Neutrophil (primary cell): Measurements from ENCODE around the gene FIBCD1.
"Not testable (repeated sequence)": the region's sequence is repeated elsewhere in the genome, so short reads cannot be mapped to it uniquely, and the experiment has no call there.

Source experiments
- H3K27ac ChIP-seq: fragments of 200-600 bp; sonication (generic); 2 replicates; pipeline ENCODE4 v1.5.1; 2016; ENCODE audit warnings: mild to moderate bottlenecking, moderate library complexity
- H3K27me3 ChIP-seq: fragments of 200-600 bp; sonication (generic); 2 replicates; pipeline ENCODE4 v1.6.0; 2016; ENCODE audit warnings: mild to moderate bottlenecking
- H3K36me3 ChIP-seq: fragments of 200-600 bp; sonication (generic); 2 replicates; pipeline ENCODE4 v1.5.1; 2017
- H3K4me1 ChIP-seq, 2 experiments: fragments of 200-600 bp in 1 of 2; sonication (generic) in 1 of 2; 1 replicate in 1 of 2; 2 replicates in 1 of 2; pipeline versions ENCODE4 v1.5.1 to v1.6.1; 2013 to 2016; ENCODE audit warnings: low read depth in 1 of 2, low read length in 1 of 2, mild to moderate bottlenecking in 1 of 2, moderate library complexity in 1 of 2; ENCODE audit not compliant: control insufficient read depth in 1 of 2, insufficient read depth in 1 of 2
- H3K4me3 ChIP-seq, 2 experiments: fragments of 200-600 bp in 1 of 2; sonication (generic) in 1 of 2; 1 replicate in 1 of 2; 2 replicates in 1 of 2; pipeline ENCODE4 v1.5.1; 2013 to 2016; ENCODE audit warnings: low read depth in 1 of 2, low read length in 1 of 2, mild to moderate bottlenecking in 1 of 2, moderate library complexity in 1 of 2
- H3K9me3 ChIP-seq: fragments of 200-600 bp; sonication (generic); 2 replicates; pipeline ENCODE4 v1.5.1; 2016
- TF ChIP-seq, protein P1 (sequence below): fragments of 200-600 bp; sonication (generic); IDR thresholded peaks from 2 replicates; pipeline ENCODE4 v1.5.1; 2016; ENCODE audit warnings: antibody characterized with exemption

Gene FIBCD1

DNA sequence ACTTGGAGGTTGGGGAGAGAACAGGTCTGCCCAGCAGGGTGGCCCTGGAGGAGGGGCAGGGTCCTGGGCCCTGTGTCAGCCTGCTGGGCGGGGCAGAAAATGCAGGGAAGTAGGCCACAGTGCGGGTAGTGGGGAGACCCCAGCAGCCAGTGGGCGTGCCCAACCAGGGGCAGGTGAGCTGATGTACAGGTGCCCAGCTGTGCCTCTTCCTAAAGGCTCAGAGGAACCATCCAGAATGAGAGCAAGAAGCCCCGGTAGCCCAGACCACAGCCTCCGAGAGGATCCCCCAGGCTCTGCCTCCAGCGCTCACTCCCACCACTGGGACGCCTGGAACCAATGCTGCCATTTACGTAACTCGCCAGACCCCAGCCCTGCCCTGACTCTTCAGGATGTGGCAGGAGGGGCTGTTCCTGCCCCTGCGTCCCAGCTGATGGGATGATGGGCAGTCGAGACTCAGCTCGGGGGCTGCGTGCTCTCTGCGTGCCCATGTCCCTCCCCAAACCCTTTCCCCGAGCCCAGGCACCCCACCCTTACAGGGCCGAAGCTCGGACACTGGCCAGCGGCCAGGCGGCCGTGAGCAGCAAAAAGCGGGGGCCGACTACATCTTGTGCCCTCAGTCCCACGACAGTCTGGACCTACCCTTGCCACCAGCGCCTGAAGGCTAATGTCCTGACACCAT, 24.5 kb downstream of the FIBCD1 start:
- H3K4me1 ChIP-seq = no peaks in the 10 kb centered on the region
- no peak overlapping the region for H3K27ac ChIP-seq
- peaks cover 25% of the 10 kb centered on the region for H3K27me3 ChIP-seq
- H3K4me3 ChIP-seq = no peak overlapping the region
- no peaks in the 10 kb centered on the region for H3K9me3 ChIP-seq
- H3K36me3 ChIP-seq = no peaks in the 10 kb centered on the region
- TF ChIP-seq, protein P1, sequence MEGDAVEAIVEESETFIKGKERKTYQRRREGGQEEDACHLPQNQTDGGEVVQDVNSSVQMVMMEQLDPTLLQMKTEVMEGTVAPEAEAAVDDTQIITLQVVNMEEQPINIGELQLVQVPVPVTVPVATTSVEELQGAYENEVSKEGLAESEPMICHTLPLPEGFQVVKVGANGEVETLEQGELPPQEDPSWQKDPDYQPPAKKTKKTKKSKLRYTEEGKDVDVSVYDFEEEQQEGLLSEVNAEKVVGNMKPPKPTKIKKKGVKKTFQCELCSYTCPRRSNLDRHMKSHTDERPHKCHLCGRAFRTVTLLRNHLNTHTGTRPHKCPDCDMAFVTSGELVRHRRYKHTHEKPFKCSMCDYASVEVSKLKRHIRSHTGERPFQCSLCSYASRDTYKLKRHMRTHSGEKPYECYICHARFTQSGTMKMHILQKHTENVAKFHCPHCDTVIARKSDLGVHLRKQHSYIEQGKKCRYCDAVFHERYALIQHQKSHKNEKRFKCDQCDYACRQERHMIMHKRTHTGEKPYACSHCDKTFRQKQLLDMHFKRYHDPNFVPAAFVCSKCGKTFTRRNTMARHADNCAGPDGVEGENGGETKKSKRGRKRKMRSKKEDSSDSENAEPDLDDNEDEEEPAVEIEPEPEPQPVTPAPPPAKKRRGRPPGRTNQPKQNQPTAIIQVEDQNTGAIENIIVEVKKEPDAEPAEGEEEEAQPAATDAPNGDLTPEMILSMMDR = no peak

DNA sequence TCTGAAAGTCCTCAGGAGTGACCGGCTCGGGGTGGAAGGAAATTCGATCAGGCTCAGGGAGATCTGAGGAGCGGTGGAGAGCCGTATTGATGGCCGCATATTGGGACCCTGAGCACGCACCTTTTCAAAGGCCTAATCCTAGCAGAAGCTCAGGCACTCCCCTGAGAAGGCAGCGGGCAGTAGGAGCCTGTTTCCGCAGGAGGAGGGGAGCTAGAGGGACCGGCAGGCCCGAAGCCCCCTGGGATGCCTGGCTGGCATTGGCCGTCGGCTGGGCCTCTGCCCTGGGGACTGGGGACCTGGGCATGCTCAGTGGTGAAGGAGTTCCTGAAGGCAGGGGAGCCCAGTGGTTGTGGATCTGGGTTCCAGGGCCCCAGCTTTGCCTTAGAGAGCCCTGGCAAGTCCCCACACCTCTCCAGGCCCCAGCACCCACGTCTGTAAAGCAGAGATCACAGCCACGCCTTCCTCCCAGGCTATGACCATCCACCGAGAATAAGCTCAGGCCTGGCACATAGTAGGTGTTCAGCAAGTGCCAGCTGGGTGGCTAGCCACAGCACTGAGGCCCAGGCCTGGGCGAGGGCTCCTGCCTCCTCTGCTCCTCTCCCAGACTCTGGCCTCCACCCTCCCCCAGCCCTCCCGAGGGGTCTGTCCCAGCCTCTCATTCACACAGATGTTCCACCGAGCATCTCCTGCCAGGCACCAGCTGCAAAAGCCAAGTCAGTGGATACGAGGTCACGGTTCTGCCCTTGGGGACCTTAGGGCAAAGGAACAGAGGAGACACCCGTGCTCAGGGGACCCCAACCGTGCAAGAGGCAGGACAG, 25.2 kb downstream of the FIBCD1 start:
- TF ChIP-seq, protein P1 = no peak
- Histone ChIP-seq H3K27me3 (peaks cover 20% of the 10 kb centered on the region), H3K36me3 (no peaks in the 10 kb centered on the region), H3K27ac (no peak overlapping the region), H3K9me3 (no peaks in the 10 kb centered on the region), H3K4me1 (no peaks in the 10 kb centered on the region), H3K4me3 (no peak overlapping the region)

DNA sequence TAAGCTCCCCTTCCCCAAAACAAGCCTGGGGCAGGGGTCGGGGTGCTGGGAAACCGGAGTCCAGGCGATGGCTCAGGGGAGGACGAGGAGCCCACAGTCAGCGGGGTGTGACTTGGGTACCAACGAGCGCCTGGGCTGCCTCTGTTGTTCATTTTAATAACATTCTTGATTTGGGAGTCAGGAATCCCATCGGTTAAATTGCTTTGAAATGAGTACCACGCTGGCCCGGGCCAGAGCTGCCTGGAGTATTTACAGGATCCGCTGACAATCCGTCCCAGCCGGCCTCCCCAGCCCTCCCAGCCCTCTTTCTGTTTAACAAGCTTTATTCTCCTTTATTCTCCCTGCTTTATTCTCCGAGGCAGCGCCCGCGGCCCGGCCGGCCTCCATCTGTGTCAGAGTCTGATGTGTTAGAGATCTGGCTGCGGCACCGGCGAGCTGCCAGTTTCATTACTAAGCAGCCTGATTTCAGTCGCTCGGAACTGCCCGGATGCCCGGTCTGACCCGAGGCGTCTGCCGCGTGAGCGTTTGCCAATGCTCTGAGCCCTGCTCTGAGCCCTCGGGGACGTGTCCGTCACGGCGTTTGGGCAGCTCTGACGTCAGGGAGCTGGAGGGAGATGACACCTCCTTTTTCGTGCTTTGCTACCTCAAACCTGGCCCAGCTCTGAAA, 26.0 kb downstream of the FIBCD1 start:
- Histone ChIP-seq H3K9me3 (no peaks in the 10 kb centered on the region), H3K4me3 (no peak overlapping the region), H3K27me3 (peaks cover 20% of the 10 kb centered on the region), H3K4me1 (no peaks in the 10 kb centered on the region), H3K27ac (no peak overlapping the region), H3K36me3 (no peaks in the 10 kb centered on the region)
- TF ChIP-seq, protein P1 = no peak

DNA sequence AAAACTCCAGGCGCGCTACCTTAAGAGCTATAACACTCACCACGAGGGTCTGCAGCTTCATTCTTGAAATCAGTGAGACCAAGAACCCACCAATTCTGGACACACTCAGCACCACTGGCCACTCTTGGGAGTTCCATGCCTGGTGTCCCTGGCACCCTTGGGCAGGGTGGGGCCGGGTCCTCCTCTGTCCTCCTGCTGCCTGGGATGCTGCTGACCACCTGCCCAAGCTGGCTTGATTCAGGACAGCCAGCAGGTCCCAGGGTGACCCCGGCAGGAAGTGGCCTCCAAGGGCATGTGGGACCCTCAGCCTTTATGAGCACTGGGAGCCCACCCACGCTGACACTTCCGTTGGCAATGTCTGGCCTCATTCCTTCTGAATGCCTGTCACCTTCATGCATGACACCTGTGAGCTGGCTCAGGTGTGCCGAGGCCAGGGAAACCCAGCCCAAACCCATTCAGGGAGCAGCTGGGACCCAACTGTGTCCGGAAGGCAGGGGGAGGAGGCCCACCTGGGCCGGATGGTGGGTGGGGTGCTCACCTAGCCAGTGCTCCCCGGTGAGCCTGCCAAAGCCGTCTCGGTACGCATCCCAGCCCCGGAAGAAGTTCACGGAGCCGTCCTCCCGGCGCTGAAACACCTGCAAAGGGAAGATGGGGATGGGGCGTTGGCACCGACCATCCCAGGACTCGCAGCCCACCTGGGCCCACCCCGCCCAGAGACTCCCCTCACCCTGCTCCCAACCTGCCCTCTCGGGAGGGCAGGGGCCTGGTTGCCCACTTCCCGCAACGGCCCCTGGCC, 27.6 kb downstream of the FIBCD1 start:
- Histone ChIP-seq H3K27ac (no peak overlapping the region), H3K9me3 (no peaks in the 10 kb centered on the region), H3K36me3 (no peaks in the 10 kb centered on the region), H3K4me3 (no peak overlapping the region), H3K27me3 (peaks cover 17% of the 10 kb centered on the region), H3K4me1 (no peaks in the 10 kb centered on the region)
- TF ChIP-seq, protein P1 = no peak

DNA sequence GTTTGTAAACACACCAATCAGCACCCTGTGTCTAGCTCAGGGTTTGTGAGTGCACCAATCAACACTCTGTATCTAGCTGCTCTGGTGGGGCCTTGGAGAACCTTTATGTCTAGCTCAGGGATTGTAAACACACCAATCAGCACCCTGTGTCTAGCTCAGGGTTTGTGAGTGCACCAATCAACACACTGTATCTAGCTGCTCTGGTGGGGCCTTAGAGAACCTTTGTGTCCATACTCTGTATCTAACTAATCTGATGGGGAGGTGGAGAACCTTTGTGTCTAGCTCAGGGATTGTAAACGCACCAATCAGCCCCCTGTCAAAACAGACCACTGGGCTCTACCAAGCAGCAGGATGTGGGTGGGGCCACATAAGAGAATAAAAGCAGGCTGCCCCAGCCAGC, 28.4 kb downstream of the FIBCD1 start:
- H3K9me3 ChIP-seq, H3K4me1 ChIP-seq, H3K36me3 ChIP-seq, H3K4me3 ChIP-seq, H3K27ac ChIP-seq: not testable (repeated sequence)
- peaks cover 17% of the 10 kb centered on the region for H3K27me3 ChIP-seq

DNA sequence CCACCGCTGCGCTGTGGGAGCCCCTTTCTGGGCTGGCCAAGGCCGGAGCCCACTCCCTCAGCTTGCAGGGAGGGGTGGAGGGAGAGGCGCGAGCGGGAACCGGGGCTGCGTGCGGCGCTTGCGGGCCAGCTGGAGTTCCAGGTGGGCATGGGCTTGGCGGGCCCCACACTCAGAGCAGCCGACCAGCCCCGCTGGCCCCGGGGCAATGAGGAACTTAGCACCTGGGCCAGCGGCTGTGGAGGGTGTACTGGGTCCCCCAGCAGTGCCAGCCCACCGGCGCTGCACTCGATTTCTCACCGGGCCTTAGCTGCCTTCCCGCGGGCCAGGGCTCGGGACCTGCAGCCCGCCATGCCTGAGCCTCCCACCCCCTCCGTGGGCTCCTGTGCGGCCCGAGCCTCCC, 29.0 kb downstream of the FIBCD1 start:
- not testable (repeated sequence) for H3K36me3 ChIP-seq, H3K4me3 ChIP-seq, H3K9me3 ChIP-seq, H3K27ac ChIP-seq, H3K4me1 ChIP-seq
- peaks cover 17% of the 10 kb centered on the region for H3K27me3 ChIP-seq
